Neural crest cell (in vitro differentiated cells): ENCODE results near the gene C1QTNF5. TPM values are rescaled to one million over a fixed set of nuclear protein-coding genes. Genes with fewer than 3 reads are reported as not detected.

Experiments used
- DNase-seq: peaks from one replicate; pipeline ENCODE4 v3.0.0; 2021; ENCODE audit warnings: low read depth, mixed read lengths, low spot score
- H3K27ac Mint-ChIP-seq: one replicate; pipeline ENCODE4 v1.8.0; 2021; ENCODE audit warnings: mild to moderate bottlenecking, mixed read lengths; ENCODE audit not compliant: unreplicated experiment
- H3K27me3 Mint-ChIP-seq: 2 replicates; pipeline ENCODE4 v1.8.0; 2021; ENCODE audit warnings: low read depth, mild to moderate bottlenecking, mixed read lengths
- H3K36me3 Mint-ChIP-seq: 2 replicates; pipeline ENCODE4 v1.8.0; 2021; ENCODE audit warnings: low read depth, mild to moderate bottlenecking, mixed read lengths
- H3K4me1 Mint-ChIP-seq: 2 replicates; pipeline ENCODE4 v1.8.0; 2021; ENCODE audit warnings: mixed read lengths
- H3K4me3 Mint-ChIP-seq: one replicate; pipeline ENCODE4 v1.8.0; 2021; ENCODE audit warnings: mild to moderate bottlenecking, mixed read lengths
- H3K9me3 Mint-ChIP-seq: 2 replicates; pipeline ENCODE4 v1.8.0; 2021; ENCODE audit warnings: mixed read lengths
- total RNA-seq: library from RNA; stranded (reverse); gene quantifications from 2 replicates; pipeline ENCODE4 v1.2.1, GENCODE V29; 2021
- TF ChIP-seq, protein P1 (sequence below): fragments of 200-600 bp; sonication (generic); conservative IDR thresholded peaks from 2 replicates; pipeline ENCODE4 v1.5.0; 2021; ENCODE audit warnings: antibody characterized with exemption, mild to moderate bottlenecking

Gene C1QTNF5
- total RNA-seq, 1 donor from 2014 or later: 2.1 TPM

DNA sequence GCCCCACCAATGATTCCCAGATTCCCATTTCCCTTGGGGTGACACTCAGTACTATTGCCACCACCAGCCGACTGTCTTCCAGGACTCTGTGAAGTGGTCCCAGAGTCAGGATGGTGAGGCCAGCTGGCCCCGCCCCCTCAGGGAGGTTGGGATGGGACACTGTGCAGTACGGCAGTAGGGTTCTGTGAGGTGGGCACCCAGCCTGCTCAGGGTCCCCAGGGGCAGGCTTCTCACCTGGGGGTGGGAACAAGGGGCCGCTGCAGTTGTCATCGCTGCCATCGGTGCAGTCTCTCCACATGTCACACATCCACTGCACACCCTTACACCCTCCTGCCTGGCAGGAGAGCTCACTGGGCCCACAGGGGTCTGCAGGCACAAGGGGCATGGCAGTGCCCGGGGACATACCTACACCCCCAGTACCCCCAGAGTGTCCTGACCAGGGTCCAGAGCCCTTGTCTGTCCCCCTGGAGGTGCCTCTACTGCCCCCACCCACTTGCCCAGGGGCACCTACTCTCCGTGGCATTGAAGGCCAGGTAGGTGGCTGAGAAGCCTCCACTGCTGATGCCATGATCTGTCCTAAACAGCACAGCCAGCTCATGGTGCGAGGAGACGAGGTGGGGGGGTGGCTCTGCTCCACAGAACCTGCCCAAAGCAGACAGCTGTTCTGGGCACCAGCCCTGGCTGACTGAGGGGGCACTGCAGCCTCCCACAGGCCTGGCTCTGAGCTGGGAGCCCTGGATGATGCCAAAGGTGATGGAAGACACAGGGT is 1.9 kb upstream of the C1QTNF5 start:
- no peaks in the 10 kb centered on the region for H3K9me3 Mint-ChIP-seq
- no peak overlapping the region for H3K4me3 Mint-ChIP-seq
- TF ChIP-seq, protein P1, sequence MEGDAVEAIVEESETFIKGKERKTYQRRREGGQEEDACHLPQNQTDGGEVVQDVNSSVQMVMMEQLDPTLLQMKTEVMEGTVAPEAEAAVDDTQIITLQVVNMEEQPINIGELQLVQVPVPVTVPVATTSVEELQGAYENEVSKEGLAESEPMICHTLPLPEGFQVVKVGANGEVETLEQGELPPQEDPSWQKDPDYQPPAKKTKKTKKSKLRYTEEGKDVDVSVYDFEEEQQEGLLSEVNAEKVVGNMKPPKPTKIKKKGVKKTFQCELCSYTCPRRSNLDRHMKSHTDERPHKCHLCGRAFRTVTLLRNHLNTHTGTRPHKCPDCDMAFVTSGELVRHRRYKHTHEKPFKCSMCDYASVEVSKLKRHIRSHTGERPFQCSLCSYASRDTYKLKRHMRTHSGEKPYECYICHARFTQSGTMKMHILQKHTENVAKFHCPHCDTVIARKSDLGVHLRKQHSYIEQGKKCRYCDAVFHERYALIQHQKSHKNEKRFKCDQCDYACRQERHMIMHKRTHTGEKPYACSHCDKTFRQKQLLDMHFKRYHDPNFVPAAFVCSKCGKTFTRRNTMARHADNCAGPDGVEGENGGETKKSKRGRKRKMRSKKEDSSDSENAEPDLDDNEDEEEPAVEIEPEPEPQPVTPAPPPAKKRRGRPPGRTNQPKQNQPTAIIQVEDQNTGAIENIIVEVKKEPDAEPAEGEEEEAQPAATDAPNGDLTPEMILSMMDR: no peak
- no peak overlapping the region for H3K27ac Mint-ChIP-seq
- DNase-seq: no peak
- peaks cover 60% of the 10 kb centered on the region for H3K27me3 Mint-ChIP-seq
- H3K36me3 Mint-ChIP-seq: no peaks in the 10 kb centered on the region
- H3K4me1 Mint-ChIP-seq: peaks cover 25% of the 10 kb centered on the region

DNA sequence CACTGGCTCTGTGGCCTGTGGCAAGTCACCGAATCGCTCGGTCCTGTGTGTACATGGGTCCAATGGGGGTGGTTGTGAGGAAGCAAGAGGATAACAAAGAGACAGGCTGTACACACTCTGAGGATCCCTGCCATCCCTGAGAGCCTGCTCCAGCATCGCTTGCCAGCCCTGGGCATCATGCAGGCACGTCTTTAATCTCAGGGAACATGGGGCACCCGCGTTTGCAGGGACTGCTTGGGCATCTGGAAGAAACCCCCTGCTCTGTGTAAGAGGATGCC is 1.3 kb upstream of the C1QTNF5 start:
- peaks cover 31% of the 10 kb centered on the region for H3K4me1 Mint-ChIP-seq
- H3K27me3 Mint-ChIP-seq: peaks cover 55% of the 10 kb centered on the region
- no peaks in the 10 kb centered on the region for H3K36me3 Mint-ChIP-seq

DNA sequence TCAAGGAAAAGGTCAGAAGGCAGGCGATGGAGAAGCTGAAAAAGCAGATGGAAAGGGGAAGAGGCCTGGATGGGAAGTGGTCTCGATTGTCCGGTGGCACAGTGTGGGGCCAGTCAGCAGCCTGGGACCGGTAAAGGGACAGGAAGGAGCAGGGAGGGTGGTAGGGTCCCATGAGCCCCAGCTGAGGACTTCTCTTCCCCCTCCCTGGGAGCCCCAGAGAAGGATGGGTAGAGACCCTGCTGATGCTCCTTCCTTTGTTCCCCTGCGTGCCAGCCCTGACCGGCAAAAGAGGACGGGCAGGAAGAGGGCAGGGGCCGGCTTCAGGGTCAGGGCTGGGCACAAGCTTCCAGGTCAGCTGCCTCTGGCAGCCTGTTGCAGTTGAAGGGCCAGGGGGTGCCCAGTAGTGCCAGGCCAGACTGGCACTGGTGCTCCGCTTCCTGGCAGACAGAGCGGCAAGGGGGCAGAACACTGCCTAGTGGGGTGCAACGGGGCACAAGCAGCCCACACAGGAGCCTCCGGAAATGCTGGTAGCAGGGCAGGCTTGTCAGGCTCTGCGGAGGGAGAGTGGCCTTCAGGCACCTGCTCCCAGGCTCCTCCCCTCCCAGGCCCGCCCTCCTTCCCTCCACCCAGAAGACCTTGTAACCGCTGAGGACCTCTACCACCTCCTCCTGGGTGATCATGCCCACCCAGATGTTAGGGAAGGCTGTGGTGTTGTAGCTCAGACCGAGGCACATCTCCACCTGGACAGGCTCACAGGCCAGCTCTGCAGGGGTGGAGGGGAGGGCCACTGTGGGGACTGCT is 739 bp upstream of the C1QTNF5 start:
- H3K4me3 Mint-ChIP-seq: peak overlapping the region; percentile 54
- peaks cover 33% of the 10 kb centered on the region for H3K4me1 Mint-ChIP-seq
- no peak for DNase-seq
- no peaks in the 10 kb centered on the region for H3K9me3 Mint-ChIP-seq
- no peak overlapping the region for H3K27ac Mint-ChIP-seq
- H3K27me3 Mint-ChIP-seq: peaks cover 50% of the 10 kb centered on the region
- no peaks in the 10 kb centered on the region for H3K36me3 Mint-ChIP-seq
- TF ChIP-seq, protein P1: no peak

More for the DNA sequence above, 1.3 kb upstream of the C1QTNF5 start:
- peak overlapping the region; percentile 34 for H3K4me3 Mint-ChIP-seq
- H3K27ac Mint-ChIP-seq: no peak overlapping the region
- DNase-seq: no peak
- no peaks in the 10 kb centered on the region for H3K9me3 Mint-ChIP-seq
- TF ChIP-seq, protein P1: no peak

DNA sequence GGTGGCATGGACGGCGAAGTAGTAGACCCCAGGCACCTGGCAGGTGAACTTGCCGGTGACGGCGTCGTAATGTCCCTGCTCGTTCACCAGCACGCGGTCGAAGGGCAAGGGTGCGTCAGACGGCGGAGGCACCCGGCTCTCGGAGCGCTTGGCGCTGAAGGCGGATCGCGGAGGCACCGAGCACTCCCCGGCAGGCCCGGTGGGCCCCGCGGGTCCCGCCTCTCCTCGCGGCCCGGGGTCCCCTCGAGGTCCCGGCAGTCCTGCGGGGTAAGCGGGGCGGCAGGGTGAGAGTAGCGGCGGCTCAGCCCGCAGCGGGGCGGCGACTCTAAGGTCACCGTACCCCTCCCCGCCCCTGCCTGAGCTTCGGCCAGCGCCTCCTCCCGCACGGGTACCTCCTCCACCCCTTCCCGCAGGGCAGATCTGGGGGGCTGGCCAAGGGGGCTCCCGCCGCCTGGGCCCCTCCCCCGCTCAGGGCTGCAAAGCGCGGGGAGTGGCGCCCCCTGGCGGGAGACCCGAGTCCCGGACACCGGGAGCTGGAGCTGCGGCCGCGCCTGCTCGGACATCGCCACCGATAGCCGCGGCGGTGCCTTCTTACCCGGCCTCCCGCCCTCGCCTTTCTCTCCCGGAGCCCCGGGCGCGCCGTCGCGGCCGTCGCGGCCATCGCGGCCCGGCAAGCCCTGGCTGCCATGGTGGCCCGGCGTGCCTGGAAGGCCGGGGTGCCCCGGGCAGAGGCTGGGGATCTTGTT is 921 bp downstream of the C1QTNF5 start:
- peaks cover 46% of the 10 kb centered on the region for H3K27me3 Mint-ChIP-seq
- H3K4me3 Mint-ChIP-seq: peak overlapping the region; percentile 92
- no peaks in the 10 kb centered on the region for H3K9me3 Mint-ChIP-seq
- H3K4me1 Mint-ChIP-seq: peaks cover 46% of the 10 kb centered on the region
- peak; percentile 78 for DNase-seq
- H3K36me3 Mint-ChIP-seq: no peaks in the 10 kb centered on the region
- TF ChIP-seq, protein P1: peak; percentile 93
- no peak overlapping the region for H3K27ac Mint-ChIP-seq

DNA sequence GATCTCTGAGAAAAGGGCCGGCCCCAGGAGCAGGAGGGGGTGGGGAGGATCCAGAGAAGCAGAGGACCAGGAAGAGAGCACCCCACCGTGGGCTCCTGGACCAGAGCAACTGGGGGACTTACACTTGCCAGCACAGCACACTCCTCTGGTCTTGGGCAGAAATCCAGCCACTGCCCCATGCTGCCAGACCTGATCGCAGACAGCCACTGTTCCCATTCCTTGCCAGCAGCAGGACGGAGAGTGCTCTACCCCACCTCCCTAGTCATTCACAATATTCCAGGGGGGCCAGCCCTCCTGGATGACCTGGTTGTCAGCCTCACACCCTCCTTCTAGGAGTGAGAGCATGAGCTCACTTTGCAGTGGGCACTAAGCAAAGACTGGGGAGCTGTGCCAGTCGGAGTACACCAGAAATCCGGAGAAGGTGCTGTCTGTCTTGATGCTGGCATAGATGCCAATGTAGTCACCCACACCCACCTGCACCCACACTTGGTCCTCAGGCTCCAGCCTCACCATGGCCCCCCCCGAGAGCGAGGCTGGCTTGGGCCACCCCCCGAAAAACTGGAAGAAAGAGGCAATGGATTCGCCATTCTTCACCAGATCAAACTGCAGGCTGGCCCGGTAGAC is 1.6 kb downstream of the C1QTNF5 start:
- H3K9me3 Mint-ChIP-seq: no peaks in the 10 kb centered on the region
- peaks cover 49% of the 10 kb centered on the region for H3K4me1 Mint-ChIP-seq
- no peaks in the 10 kb centered on the region for H3K36me3 Mint-ChIP-seq
- TF ChIP-seq, protein P1: no peak
- H3K27ac Mint-ChIP-seq: no peak overlapping the region
- no peak for DNase-seq
- H3K4me3 Mint-ChIP-seq: peak overlapping the region; percentile 92
- peaks cover 42% of the 10 kb centered on the region for H3K27me3 Mint-ChIP-seq
